PC-3 (cell line): Measurements from ENCODE around the gene INSM1. TPM values are rescaled to one million over a fixed set of nuclear protein-coding genes. Genes with fewer than 3 reads are reported as not detected.
A peak's percentile ranks its signal among the peaks of the same experiment; 100 is the strongest.

Source experiments
- ATAC-seq: fragments of 200-7000 bp; cut with Tn5 transposase; 2 replicates; pipeline ENCODE4 v1.9.1; 2020; ENCODE audit warnings: mild to moderate bottlenecking, moderate library complexity
- BruUV-seq: library from RNA; stranded (reverse); fragments of 400-500 nt; replicated peaks from 2 replicates; lab custom pipeline; 2021; lab: Mats Ljungman, UMichigan
- CTCF ChIA-PET: fragments of 300-600 bp; sonication (Branson Sonifier 250); formaldehyde crosslinking; loops from one replicate; lab custom pipeline; 2022; ENCODE audit warnings: antibody characterized with exemption; lab: Charles Lee
- POLR2A ChIA-PET: fragments of 300-600 bp; sonication (Branson Sonifier 250); formaldehyde crosslinking; loops from one replicate; lab custom pipeline; 2022; ENCODE audit warnings: antibody characterized with exemption; ENCODE audit not compliant: unreplicated experiment; lab: Charles Lee
- DNase-seq: peaks from one replicate; pipeline ENCODE4 v3.0.0-alpha.2; 2015
- H2AFZ ChIP-seq: fragments of 300-600 bp; sonication (generic); 2 replicates; pipeline ENCODE4 v1.6.0; 2016; ENCODE audit warnings: antibody characterized with exemption, low read length
- H3F3A ChIP-seq: fragments of 300-600 bp; sonication (generic); one replicate; pipeline ENCODE4 v1.6.0; 2017; ENCODE audit warnings: antibody characterized with exemption, low read length, control low read depth, mild to moderate bottlenecking; ENCODE audit not compliant: unreplicated experiment
- H3K27ac ChIP-seq: fragments of 300-600 bp; sonication (generic); 2 replicates; pipeline ENCODE4 v1.5.1; 2016; ENCODE audit warnings: mild to moderate bottlenecking, low read length
- H3K27me3 ChIP-seq: fragments of 300-600 bp; sonication (generic); 2 replicates; pipeline ENCODE4 v1.6.1; 2016; ENCODE audit warnings: low read length, mixed read lengths
- H3K36me3 ChIP-seq: fragments of 300-600 bp; sonication (generic); 2 replicates; pipeline ENCODE4 v1.6.1; 2016; ENCODE audit warnings: low read depth, mixed run types, low read length, mixed read lengths
- H3K4me1 ChIP-seq: fragments of 300-600 bp; sonication (generic); 2 replicates; pipeline ENCODE4 v1.5.1; 2016; ENCODE audit warnings: low read length; ENCODE audit not compliant: insufficient read depth
- H3K4me2 ChIP-seq: fragments of 300-600 bp; sonication (generic); 2 replicates; pipeline ENCODE4 v1.6.0; 2016; ENCODE audit warnings: low read length
- H3K4me3 ChIP-seq: fragments of 300-600 bp; sonication (generic); 2 replicates; pipeline ENCODE4 v1.5.1; 2016; ENCODE audit warnings: mild to moderate bottlenecking, low read length, mixed read lengths
- H3K79me2 ChIP-seq: fragments of 300-600 bp; sonication (generic); 2 replicates; pipeline ENCODE4 v1.6.1; 2017; ENCODE audit warnings: low read length, mixed read lengths
- H3K9ac ChIP-seq: fragments of 300-600 bp; sonication (generic); 2 replicates; pipeline ENCODE4 v1.6.0; 2016; ENCODE audit warnings: mild to moderate bottlenecking, low read length
- H3K9me2 ChIP-seq: fragments of 300-600 bp; sonication (generic); replicated peaks from 2 replicates; pipeline ENCODE4 v1.6.1; 2016; ENCODE audit warnings: mixed run types, low read length, mixed read lengths
- H3K9me3 ChIP-seq: fragments of 300-600 bp; sonication (generic); 2 replicates; pipeline ENCODE4 v1.6.1; 2016; ENCODE audit warnings: low read length, mixed read lengths
- H4K20me1 ChIP-seq: fragments of 300-600 bp; sonication (generic); 2 replicates; pipeline ENCODE4 v1.6.1; 2016; ENCODE audit warnings: low read length, mixed read lengths
- CTCF ChIP-seq: fragments of 300-600 bp; sonication (generic); conservative IDR thresholded peaks from 2 replicates; pipeline ENCODE4 v1.5.1; 2017; ENCODE audit warnings: antibody characterized with exemption, low read depth, mild to moderate bottlenecking, low read length
- EZH2 ChIP-seq: fragments of 300-600 bp; sonication (generic); IDR thresholded peaks from one replicate; pipeline ENCODE4 v1.6.1; 2017; ENCODE audit warnings: antibody characterized with exemption, mild to moderate bottlenecking, low read length; ENCODE audit not compliant: unreplicated experiment
- EZH2phosphoT487 ChIP-seq: fragments of 300-600 bp; sonication (generic); IDR thresholded peaks from 2 replicates; pipeline ENCODE4 v1.6.1; 2018; ENCODE audit warnings: mild to moderate bottlenecking, antibody characterized with exemption, low read length, borderline replicate concordance
- intact Hi-C: fragments of 100-400 bp; cut with micrococcal nuclease; formaldehyde crosslinking; loops from 2 replicates; pipeline ENCODE4 v1.9.0; 2023
- total RNA-seq: library from RNA; depleted of rRNA; stranded (reverse); fragments of >200 nt; gene quantifications from 2 replicates; pipeline ENCODE4 v1.2.3, GENCODE V29; 2014

Gene INSM1
- total RNA-seq, 1 experiment from 2014 or later, result 0.04 TPM

GRCh38 chr20:20327746-20328145, 40.2 kb upstream of the INSM1 start:
- Histone ChIP-seq H2AFZ (no peak overlapping the region), H3K9me2 (no peaks in the 10 kb centered on the region), H3K4me3 (no peak overlapping the region), H3K4me2 (no peak overlapping the region), H3F3A (no peaks in the 10 kb centered on the region), H3K27me3 (peaks cover 35% of the 10 kb centered on the region), H3K27ac (no peak overlapping the region), H3K9me3 (no peaks in the 10 kb centered on the region), H3K4me1 (no peaks in the 10 kb centered on the region), H3K36me3 (no peaks in the 10 kb centered on the region), H3K79me2 (no peaks in the 10 kb centered on the region), H3K9ac (no peak overlapping the region), H4K20me1 (no peaks in the 10 kb centered on the region)
- ATAC-seq (peak; percentile 20; the same call in 1 of the 2 replicates), DNase-seq (peak; percentile 39)
- ChIA-PET POLR2A (no interaction called here), CTCF (no interaction called here)
- BruUV-seq, result no TSS peak
- intact Hi-C loops, result no loop called here
- TF ChIP-seq EZH2 (no peak), CTCF (no peak), EZH2phosphoT487 (no peak)

DNA sequence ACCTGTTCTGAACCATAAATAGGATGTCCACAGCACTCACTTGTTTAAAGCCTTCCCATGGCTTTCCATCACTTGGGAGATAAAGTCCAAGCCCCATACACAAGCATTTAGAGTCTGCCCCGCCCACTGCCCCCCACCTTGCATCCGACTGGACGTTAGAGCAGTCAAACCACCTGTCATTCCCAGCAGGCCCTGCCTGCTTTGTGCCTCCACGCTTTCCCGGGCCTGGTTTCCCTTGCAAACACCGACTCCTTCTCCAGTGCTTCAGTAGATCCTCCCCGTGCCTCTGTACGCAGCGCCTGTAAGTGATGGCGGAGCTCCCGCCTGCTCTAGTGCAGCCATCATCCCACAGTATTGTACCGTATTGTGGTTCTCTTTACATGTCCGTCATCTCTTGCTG, 38.3 kb upstream of the INSM1 start:
- H3K4me3 ChIP-seq, result no peak overlapping the region

More for the DNA sequence above, 38.3 kb upstream of the INSM1 start:
- no TSS peak for BruUV-seq
- POLR2A ChIA-PET, result no interaction called here
- Histone ChIP-seq H3K27ac (no peak overlapping the region), H3K79me2 (no peaks in the 10 kb centered on the region), H3K4me1 (no peaks in the 10 kb centered on the region), H2AFZ (no peak overlapping the region), H3K9me2 (no peaks in the 10 kb centered on the region), H3F3A (no peaks in the 10 kb centered on the region), H3K36me3 (no peaks in the 10 kb centered on the region), H3K9ac (no peak overlapping the region), H3K4me2 (no peak overlapping the region), H3K9me3 (no peaks in the 10 kb centered on the region), H4K20me1 (no peaks in the 10 kb centered on the region), H3K27me3 (peaks cover 46% of the 10 kb centered on the region)
- intact Hi-C loops, result no loop called here
- no peak for DNase-seq
- TF ChIP-seq CTCF (no peak), EZH2 (no peak), EZH2phosphoT487 (no peak)
- CTCF ChIA-PET, result no interaction called here
- no peak for ATAC-seq
